ENCODE data around the gene SIX2. TPM values are rescaled to one million over a fixed set of nuclear protein-coding genes. Genes with fewer than 3 reads are reported as not detected.

The SIX2 gene
- total and polyA plus RNA-seq, 2 of the 8 experiments (the other 6 are each of a cell fraction or from before 2014, with no cell fraction given) = 0.47 to 1.0 TPM

DNA sequence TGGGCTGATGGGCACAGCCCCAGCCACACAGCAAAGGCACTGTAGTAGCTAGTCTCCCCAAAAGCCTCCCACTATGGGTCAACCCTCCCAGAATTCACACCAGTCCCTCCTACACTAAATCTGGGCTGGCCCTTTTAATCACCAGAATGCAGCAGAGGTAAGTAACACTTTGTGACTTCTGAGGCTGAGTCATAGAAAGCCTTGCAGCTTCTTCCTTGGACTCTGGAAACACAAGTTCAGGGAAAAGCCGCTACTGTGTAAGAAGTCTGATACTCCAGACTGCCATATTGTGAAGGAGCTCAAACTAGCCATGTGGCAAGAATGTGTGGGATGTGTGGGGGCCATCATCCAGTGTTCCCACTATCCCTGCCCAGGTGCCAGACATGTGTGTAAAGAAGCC lies 19.0 kb upstream of the SIX2 start:
- H3K9me3 ChIP-seq (ENCODE audit: insufficient read depth in 2 of 2, low read depth in 1 of 2, low read length in 1 of 2) = no peaks in the 10 kb centered on the region
- ChIA-PET CTCF (ENCODE audit: partially characterized antibody) (interaction anchor here (1.1 to 5.1 kb wide), 5 partner anchors 12 to 466 kb away, joined by 3 to 19 read pairs (median 3); no protein-coding TSS in a partner anchor), POLR2A (ENCODE audit: partially characterized antibody) (no interaction called here)
- H3K14ac ChIP-seq (ENCODE audit: insufficient read length) = no peak overlapping the region
- peaks cover 0 to 4% (median 0%) of the 10 kb centered on the region in 4 experiments; a peak in 1 of 7 replicates for H3K4me1 ChIP-seq (replicated peaks in 1 of 4; ENCODE audit: control insufficient read depth in 3 of 4, insufficient read depth in 4 of 4, low read length in 3 of 4)
- H3K27me3 ChIP-seq (replicated peaks in 1 of 4; ENCODE audit: control insufficient read depth in 3 of 4, extremely low read depth in 1 of 4, insufficient read depth in 3 of 4, low read length in 3 of 4) = no peaks in the 10 kb centered on the region; a peak in 2 of 7 replicates
- no peak overlapping the region for H2AFZ ChIP-seq (ENCODE audit: low read length)
- no peak overlapping the region for H2AK5ac ChIP-seq (ENCODE audit: low read depth, low read length)
- no peak overlapping the region for H2BK20ac ChIP-seq (ENCODE audit: low read length)
- DNase-seq (ENCODE audit: low read depth in 1 of 2, low spot score in 2 of 2) (no peak), FAIRE-seq (no peak)
- no peak overlapping the region for H3K27ac ChIP-seq (ENCODE audit: low read depth, low read length)
- H3K79me1 ChIP-seq (ENCODE audit: low read depth, low read length) = no peaks in the 10 kb centered on the region
- no peaks in the 10 kb centered on the region for H3K23me2 ChIP-seq (ENCODE audit: low read depth, low read length)
- no peak overlapping the region for H2BK5ac ChIP-seq (ENCODE audit: low read depth, low read length)
- no peak overlapping the region for H3K56ac ChIP-seq (replicated peaks; ENCODE audit: insufficient read length, low read depth, low read length)
- H3K4me3 ChIP-seq (ENCODE audit: extremely low read depth in 1 of 4, insufficient read depth in 2 of 4, low read depth in 3 of 4, low read length in 4 of 4) = no peak overlapping the region
- no peak overlapping the region for H3K4me2 ChIP-seq (ENCODE audit: insufficient read depth in 1 of 2, low read depth in 2 of 2, low read length in 2 of 2)
- H3K79me2 ChIP-seq (ENCODE audit: control insufficient read depth in 1 of 2, insufficient read depth in 2 of 2, low read length in 2 of 2) = no peaks in the 10 kb centered on the region
- no peak overlapping the region for H4K8ac ChIP-seq (ENCODE audit: extremely low read depth, insufficient read depth, low read length)
- WGBS, 2 experiments (ENCODE audit: extremely low coverage in 1 of 2, insufficient coverage in 1 of 2, insufficient read length in 1 of 2, insufficient replicate concordance in 2 of 2, low coverage in 1 of 2, low lambda C conversion rate in 2 of 2, missing lambda C conversion rate in 1 of 2) = 79% methylated on average over 1 of the region's 1 CpG; no CpG with 5 or more reads in 1 of the 2 experiments
- H3K23ac ChIP-seq (ENCODE audit: insufficient read length) = no peak overlapping the region
- no peak overlapping the region for H4K91ac ChIP-seq (replicated peaks; ENCODE audit: insufficient read length, low read length)
- H4K5ac ChIP-seq (ENCODE audit: insufficient read length, low read depth, low read length) = no peak overlapping the region
- no peak overlapping the region for H2BK12ac ChIP-seq (ENCODE audit: low read depth, low read length)
- no peak overlapping the region for H3K4ac ChIP-seq (replicated peaks; ENCODE audit: insufficient read length, low read depth, low read length)
- H3K18ac ChIP-seq (ENCODE audit: extremely low read depth, low read length) = no peak overlapping the region
- no peaks in the 10 kb centered on the region for H4K20me1 ChIP-seq (replicated peaks in 1 of 2; ENCODE audit: control insufficient read depth in 1 of 2, insufficient read depth in 2 of 2, low read length in 2 of 2)
- no peak overlapping the region for H2BK120ac ChIP-seq (replicated peaks; ENCODE audit: low read depth, low read length)
- no peak overlapping the region for H2BK15ac ChIP-seq (ENCODE audit: low read length)
- H3K36me3 ChIP-seq (ENCODE audit: control insufficient read depth in 2 of 4, insufficient read depth in 4 of 4, low read length in 3 of 4) = no peaks in the 10 kb centered on the region
- H3K9ac ChIP-seq (replicated peaks in 1 of 4; ENCODE audit: extremely low read depth in 1 of 4, low read depth in 3 of 4, low read length in 3 of 4) = no peak overlapping the region
- TF ChIP-seq, protein P1, sequence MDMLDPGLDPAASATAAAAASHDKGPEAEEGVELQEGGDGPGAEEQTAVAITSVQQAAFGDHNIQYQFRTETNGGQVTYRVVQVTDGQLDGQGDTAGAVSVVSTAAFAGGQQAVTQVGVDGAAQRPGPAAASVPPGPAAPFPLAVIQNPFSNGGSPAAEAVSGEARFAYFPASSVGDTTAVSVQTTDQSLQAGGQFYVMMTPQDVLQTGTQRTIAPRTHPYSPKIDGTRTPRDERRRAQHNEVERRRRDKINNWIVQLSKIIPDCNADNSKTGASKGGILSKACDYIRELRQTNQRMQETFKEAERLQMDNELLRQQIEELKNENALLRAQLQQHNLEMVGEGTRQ (IDR thresholded peaks at IDR 0.05; ENCODE audit: low read length) = no peak
- no peak for TF ChIP-seq CBX5 (IDR thresholded peaks at IDR 0.05; ENCODE audit: low read depth, low read length)
- TF ChIP-seq, protein P2, sequence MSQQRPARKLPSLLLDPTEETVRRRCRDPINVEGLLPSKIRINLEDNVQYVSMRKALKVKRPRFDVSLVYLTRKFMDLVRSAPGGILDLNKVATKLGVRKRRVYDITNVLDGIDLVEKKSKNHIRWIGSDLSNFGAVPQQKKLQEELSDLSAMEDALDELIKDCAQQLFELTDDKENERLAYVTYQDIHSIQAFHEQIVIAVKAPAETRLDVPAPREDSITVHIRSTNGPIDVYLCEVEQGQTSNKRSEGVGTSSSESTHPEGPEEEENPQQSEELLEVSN (IDR thresholded peaks at IDR 0.05) = no peak
- TF ChIP-seq NRF1 (IDR thresholded peaks at IDR 0.05; ENCODE audit: low read depth, low read length) = no peak
- TF ChIP-seq TAF7 (optimal IDR thresholded peaks at IDR 0.05; ENCODE audit: borderline replicate concordance, low read depth, low read length) = no peak
- TF ChIP-seq RAD21 (IDR thresholded peaks at IDR 0.05 in 1 of 2, conservative IDR thresholded peaks at IDR 0.05 in 1 of 2; ENCODE audit: low read depth in 2 of 2, low read length in 2 of 2) = no peak
- no peak for TF ChIP-seq CEBPB (IDR thresholded peaks at IDR 0.05; ENCODE audit: low read depth, low read length)
- no peak for TF ChIP-seq RBBP5 (IDR thresholded peaks at IDR 0.05; ENCODE audit: borderline replicate concordance, low read depth, low read length)
- TF ChIP-seq KDM1A (IDR thresholded peaks at IDR 0.05; ENCODE audit: borderline replicate concordance, low read length) = no peak
- TF ChIP-seq EZH2 (IDR thresholded peaks at IDR 0.05; ENCODE audit: low read depth, low read length, severe bottlenecking) = no peak
- no peak for TF ChIP-seq SUZ12 (IDR thresholded peaks at IDR 0.05; ENCODE audit: low read length)
